Osteoblast (primary cell): ENCODE data around the gene PRR16. TPM values are rescaled to one million over a fixed set of nuclear protein-coding genes. Genes with fewer than 3 reads are reported as not detected.

ENCODE experiments used
- DNase-seq: peaks from one replicate; pipeline ENCODE4 v3.0.0; 2011; ENCODE audit warnings: low spot score, mixed read lengths; ENCODE audit not compliant: insufficient read length; ENCODE audit errors: missing footprints
- H2AFZ ChIP-seq: 2 replicates; pipeline ENCODE4 v1.6.0; 2011; ENCODE audit warnings: mild to moderate bottlenecking, low read length
- H3K27ac ChIP-seq: 2 replicates; pipeline ENCODE4 v1.5.1; 2011; ENCODE audit warnings: mild to moderate bottlenecking, low read depth, low read length, moderate library complexity
- H3K27me3 ChIP-seq: 2 replicates; pipeline ENCODE4 v1.6.0; 2012; ENCODE audit warnings: mild to moderate bottlenecking, control low read depth, inconsistent platforms, low read length, moderate library complexity; ENCODE audit not compliant: insufficient read depth
- H3K36me3 ChIP-seq: 2 replicates; pipeline ENCODE4 v1.5.1; 2011; ENCODE audit warnings: mild to moderate bottlenecking, low read length, control low read depth, moderate library complexity; ENCODE audit not compliant: insufficient read depth
- H3K4me1 ChIP-seq: 2 replicates; pipeline ENCODE4 v1.5.1; 2011; ENCODE audit warnings: mild to moderate bottlenecking, low read length, control low read depth, moderate library complexity; ENCODE audit not compliant: insufficient read depth
- H3K4me2 ChIP-seq: 2 replicates; pipeline ENCODE4 v1.6.0; 2011; ENCODE audit warnings: mild to moderate bottlenecking, low read length; ENCODE audit not compliant: insufficient read depth
- H3K4me3 ChIP-seq: fragments of 200-600 bp; sonication (generic); 3 replicates; pipeline ENCODE4 v1.5.1; 2012; ENCODE audit warnings: mild to moderate bottlenecking, low read length, inconsistent platforms; ENCODE audit not compliant: insufficient read depth
- H3K79me2 ChIP-seq: 2 replicates; pipeline ENCODE4 v1.6.0; 2012; ENCODE audit warnings: mild to moderate bottlenecking, low read length, control low read depth, inconsistent platforms; ENCODE audit not compliant: insufficient read depth
- H3K9me3 ChIP-seq: 2 replicates; pipeline ENCODE4 v1.5.1; 2011; ENCODE audit warnings: low read depth, low read length, control low read depth
- H4K20me1 ChIP-seq: 2 replicates; pipeline ENCODE4 v1.6.0; 2012; ENCODE audit warnings: mild to moderate bottlenecking, low read length, control low read depth; ENCODE audit not compliant: insufficient read depth
- total RNA-seq: library from RNA; depleted of rRNA; stranded (reverse); fragments of >200 nt; gene quantifications from 2 replicates; pipeline ENCODE4 v1.2.3, GENCODE V29; 2012
- TF ChIP-seq, protein P1 (sequence below): IDR thresholded peaks from 2 replicates; pipeline ENCODE4 v1.5.1; 2011; ENCODE audit warnings: mild to moderate bottlenecking, low read depth, low read length, moderate library complexity; ENCODE audit errors: extremely low read depth

Gene PRR16
- total RNA-seq, 1 donor: 30.4 TPM

DNA sequence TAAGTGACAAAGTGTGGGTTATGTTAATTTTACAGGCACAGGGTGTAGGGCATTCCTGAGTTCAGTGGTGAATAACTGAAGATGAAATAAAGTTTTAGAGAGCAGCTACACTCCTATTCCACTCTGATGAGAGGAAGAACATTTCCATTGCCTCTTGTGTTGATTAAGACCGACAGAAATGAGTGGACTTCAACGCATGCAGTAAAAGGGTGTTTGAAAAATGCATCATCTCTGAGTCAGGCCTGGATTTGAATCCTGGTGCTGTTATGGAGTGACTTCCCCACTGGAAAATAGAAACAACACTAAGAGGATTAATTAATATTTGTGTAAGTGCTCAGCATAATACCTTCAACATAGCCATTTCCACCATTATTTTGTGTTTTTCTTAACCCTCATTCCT is 86.3 kb downstream of the PRR16 start:
- TF ChIP-seq, protein P1, sequence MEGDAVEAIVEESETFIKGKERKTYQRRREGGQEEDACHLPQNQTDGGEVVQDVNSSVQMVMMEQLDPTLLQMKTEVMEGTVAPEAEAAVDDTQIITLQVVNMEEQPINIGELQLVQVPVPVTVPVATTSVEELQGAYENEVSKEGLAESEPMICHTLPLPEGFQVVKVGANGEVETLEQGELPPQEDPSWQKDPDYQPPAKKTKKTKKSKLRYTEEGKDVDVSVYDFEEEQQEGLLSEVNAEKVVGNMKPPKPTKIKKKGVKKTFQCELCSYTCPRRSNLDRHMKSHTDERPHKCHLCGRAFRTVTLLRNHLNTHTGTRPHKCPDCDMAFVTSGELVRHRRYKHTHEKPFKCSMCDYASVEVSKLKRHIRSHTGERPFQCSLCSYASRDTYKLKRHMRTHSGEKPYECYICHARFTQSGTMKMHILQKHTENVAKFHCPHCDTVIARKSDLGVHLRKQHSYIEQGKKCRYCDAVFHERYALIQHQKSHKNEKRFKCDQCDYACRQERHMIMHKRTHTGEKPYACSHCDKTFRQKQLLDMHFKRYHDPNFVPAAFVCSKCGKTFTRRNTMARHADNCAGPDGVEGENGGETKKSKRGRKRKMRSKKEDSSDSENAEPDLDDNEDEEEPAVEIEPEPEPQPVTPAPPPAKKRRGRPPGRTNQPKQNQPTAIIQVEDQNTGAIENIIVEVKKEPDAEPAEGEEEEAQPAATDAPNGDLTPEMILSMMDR: no peak
- H3K27me3 ChIP-seq: no peaks in the 10 kb centered on the region
- DNase-seq: no peak
- H3K79me2 ChIP-seq: peaks cover 91% of the 10 kb centered on the region
- H3K4me2 ChIP-seq: peak overlapping the region; percentile 2
- peak overlapping the region; percentile 43 for H3K27ac ChIP-seq
- no peak overlapping the region for H3K4me3 ChIP-seq
- H3K4me1 ChIP-seq: peaks cover 46% of the 10 kb centered on the region
- H3K36me3 ChIP-seq: no peaks in the 10 kb centered on the region
- no peaks in the 10 kb centered on the region for H3K9me3 ChIP-seq
- no peak overlapping the region for H2AFZ ChIP-seq
- no peaks in the 10 kb centered on the region for H4K20me1 ChIP-seq

DNA sequence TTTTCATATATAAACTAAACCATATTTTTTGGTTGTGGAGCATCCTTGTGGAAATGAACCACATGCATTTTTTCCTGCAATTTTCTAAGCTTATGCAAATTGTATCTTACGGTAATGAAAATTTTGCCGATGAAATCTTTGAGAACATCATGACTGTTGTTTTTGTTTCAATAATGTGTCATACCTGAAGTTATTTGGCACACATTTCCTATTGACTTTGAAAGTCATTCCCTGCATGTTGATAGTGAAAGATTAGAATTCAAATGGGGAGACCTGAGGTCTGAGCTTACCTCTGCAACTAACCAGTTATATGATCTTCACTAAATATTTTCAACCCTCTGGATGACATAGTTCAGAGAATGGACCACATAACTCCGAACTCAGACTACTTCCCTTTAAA is 88.5 kb downstream of the PRR16 start:
- Histone ChIP-seq H2AFZ (no peak overlapping the region), H3K4me1 (peaks cover 46% of the 10 kb centered on the region), H3K36me3 (no peaks in the 10 kb centered on the region), H3K27ac (peak overlapping the region; percentile 70), H4K20me1 (no peaks in the 10 kb centered on the region), H3K4me3 (peak overlapping the region; percentile 7), H3K9me3 (no peaks in the 10 kb centered on the region), H3K27me3 (no peaks in the 10 kb centered on the region), H3K79me2 (peaks cover 91% of the 10 kb centered on the region), H3K4me2 (peak overlapping the region; percentile 68)
- no peak for DNase-seq
- TF ChIP-seq, protein P1: no peak

DNA sequence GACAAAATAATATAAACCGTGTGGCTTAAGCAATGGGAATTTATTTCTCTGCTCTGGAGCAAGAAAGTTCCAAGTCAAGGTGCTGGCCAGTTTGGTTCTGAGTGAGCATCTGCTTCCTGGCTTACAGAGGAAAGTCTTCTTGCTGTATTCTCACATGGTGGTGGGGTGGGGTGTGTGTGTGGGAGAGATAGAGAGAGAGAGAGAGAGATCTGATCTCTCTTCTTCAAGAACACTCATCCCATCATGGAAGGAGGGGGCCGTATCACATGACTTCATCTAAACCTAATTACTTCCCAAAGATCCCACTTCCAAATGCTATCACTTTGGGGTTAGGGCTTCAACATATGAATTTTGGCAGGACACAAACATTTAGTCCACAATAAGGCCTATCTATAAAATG is 91.2 kb downstream of the PRR16 start:
- Histone ChIP-seq H3K79me2 (peaks cover 92% of the 10 kb centered on the region), H3K27me3 (no peaks in the 10 kb centered on the region), H4K20me1 (no peaks in the 10 kb centered on the region), H3K36me3 (no peaks in the 10 kb centered on the region), H3K4me2 (no peak overlapping the region), H3K4me3 (no peak overlapping the region), H3K9me3 (no peaks in the 10 kb centered on the region), H3K27ac (no peak overlapping the region), H3K4me1 (peaks cover 28% of the 10 kb centered on the region), H2AFZ (no peak overlapping the region)
- TF ChIP-seq, protein P1: no peak
- DNase-seq: no peak

DNA sequence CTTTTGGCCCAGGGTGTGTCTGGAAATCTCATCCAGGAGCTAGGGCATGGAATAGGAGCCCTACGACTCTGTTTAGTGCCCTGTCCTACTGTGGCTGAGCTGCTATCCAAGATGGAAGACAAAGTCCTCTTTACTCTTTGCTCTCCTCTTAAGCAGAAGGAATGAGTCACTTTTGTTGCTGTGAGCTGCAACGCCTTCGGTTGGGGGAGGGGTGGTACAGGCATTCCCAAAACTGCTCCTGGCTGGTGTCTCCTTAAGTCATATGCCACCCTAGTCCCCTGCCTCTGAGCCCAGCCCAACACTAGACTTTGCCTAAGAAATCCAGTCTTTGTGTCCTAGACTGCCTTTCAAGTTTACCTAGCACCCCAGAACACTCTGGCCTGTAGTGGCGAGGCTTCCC is 99.9 kb downstream of the PRR16 start:
- H4K20me1 ChIP-seq: no peaks in the 10 kb centered on the region
- peaks cover 92% of the 10 kb centered on the region for H3K79me2 ChIP-seq
- no peak overlapping the region for H2AFZ ChIP-seq
- TF ChIP-seq, protein P1: no peak
- no peak overlapping the region for H3K4me3 ChIP-seq
- H3K4me1 ChIP-seq: peaks cover 16% of the 10 kb centered on the region
- H3K36me3 ChIP-seq: no peaks in the 10 kb centered on the region
- no peaks in the 10 kb centered on the region for H3K9me3 ChIP-seq
- no peak overlapping the region for H3K27ac ChIP-seq
- H3K4me2 ChIP-seq: no peak overlapping the region
- no peaks in the 10 kb centered on the region for H3K27me3 ChIP-seq
- no peak for DNase-seq
